CD14-positive monocyte (primary cell): Measurements from ENCODE around the gene NAPB. TPM values are rescaled to one million over a fixed set of nuclear protein-coding genes. Genes with fewer than 3 reads are reported as not detected.

Experiments
- DNase-seq, 3 donors: peaks; one replicate each; pipeline ENCODE4 v3.0.0-alpha.2; 2011 to 2022
- H2AFZ ChIP-seq: 2 replicates; pipeline ENCODE4 v1.6.0; 2012; ENCODE audit warnings: mild to moderate bottlenecking, low read depth, low read length, inconsistent platforms; ENCODE audit not compliant: insufficient read depth, poor library complexity, severe bottlenecking
- H3K27ac ChIP-seq, 2 donors: 1 replicate in 1 of 2; 2 replicates in 1 of 2; pipeline ENCODE4 v1.5.1; 2012 to 2013; ENCODE audit warnings: low read length in 2 of 2, control low read depth in 1 of 2, inconsistent platforms in 1 of 2, low read depth in 1 of 2, mild to moderate bottlenecking in 1 of 2
- H3K27me3 ChIP-seq, 2 donors: one replicate each; pipeline versions ENCODE4 v1.6.0 to v1.6.1; 2011 to 2013; ENCODE audit warnings: low read length in 2 of 2; ENCODE audit not compliant: control insufficient read depth in 2 of 2, insufficient read depth in 2 of 2
- H3K36me3 ChIP-seq, 2 donors: replicated peaks in 1 of 2; 1 replicate in 1 of 2; 2 replicates in 1 of 2; pipeline versions ENCODE4 v1.5.1 to v1.6.1; 2012 to 2013; ENCODE audit warnings: low read length in 2 of 2, control low read depth in 1 of 2, inconsistent platforms in 1 of 2, mild to moderate bottlenecking in 1 of 2; ENCODE audit not compliant: insufficient read depth in 2 of 2, control insufficient read depth in 1 of 2
- H3K4me1 ChIP-seq, 2 donors: 1 replicate in 1 of 2; 2 replicates in 1 of 2; pipeline versions ENCODE4 v1.5.1 to v1.6.1; 2012 to 2013; ENCODE audit warnings: low read length in 2 of 2, control low read depth in 1 of 2, inconsistent platforms in 1 of 2, mild to moderate bottlenecking in 1 of 2, moderate library complexity in 1 of 2; ENCODE audit not compliant: insufficient read depth in 2 of 2, control insufficient read depth in 1 of 2
- H3K4me2 ChIP-seq: replicated peaks from 2 replicates; pipeline ENCODE3; 2012; ENCODE audit warnings: low read length, moderate library complexity, mild to moderate bottlenecking; ENCODE audit not compliant: poor library complexity, severe bottlenecking; ENCODE audit errors: extremely low read depth
- H3K4me3 ChIP-seq, 3 experiments: fragments of 200-600 bp in 1 of 3; sonication (generic) in 1 of 3; replicated peaks in 1 of 3; 1 replicate in 2 of 3; 2 replicates in 1 of 3; pipeline ENCODE4 v1.5.1; 2011 to 2013; ENCODE audit warnings: low read length in 3 of 3, mild to moderate bottlenecking in 3 of 3, control low read depth in 2 of 3, low read depth in 2 of 3, inconsistent platforms in 1 of 3, moderate library complexity in 1 of 3
- H3K79me2 ChIP-seq: 2 replicates; pipeline ENCODE4 v1.6.0; 2012; ENCODE audit warnings: mild to moderate bottlenecking, control low read depth, inconsistent platforms, low read length, moderate library complexity; ENCODE audit not compliant: insufficient read depth
- H3K9ac ChIP-seq: 2 replicates; pipeline ENCODE4 v1.6.0; 2017; ENCODE audit warnings: low read length, mild to moderate bottlenecking; ENCODE audit not compliant: insufficient read depth, poor library complexity, severe bottlenecking
- H3K9me3 ChIP-seq, 2 donors: replicated peaks in 1 of 2; 1 replicate in 1 of 2; 2 replicates in 1 of 2; pipeline versions ENCODE4 v1.5.1 to v1.6.1; 2012 to 2013; ENCODE audit warnings: low read length in 2 of 2, control low read depth in 1 of 2; ENCODE audit not compliant: control insufficient read depth in 1 of 2, insufficient read depth in 1 of 2
- H4K20me1 ChIP-seq: 2 replicates; pipeline ENCODE4 v1.6.0; 2012; ENCODE audit warnings: mild to moderate bottlenecking, low read length, control low read depth, moderate library complexity; ENCODE audit not compliant: insufficient read depth
- H3K27ac Mint-ChIP-seq, 7 donors: one replicate each; pipeline ENCODE4 v1.8.0; 2020; ENCODE audit warnings: mild to moderate bottlenecking in 7 of 7, mixed read lengths in 7 of 7, moderate library complexity in 6 of 7, inconsistent platforms in 2 of 7
- H3K27me3 Mint-ChIP-seq, 3 donors: one replicate each; pipeline ENCODE4 v1.8.0; 2021 to 2022; ENCODE audit warnings: low read depth in 3 of 3, mild to moderate bottlenecking in 3 of 3, mixed read lengths in 3 of 3, moderate library complexity in 3 of 3, inconsistent platforms in 1 of 3
- H3K36me3 Mint-ChIP-seq, 2 donors: one replicate each; pipeline ENCODE4 v1.8.0; 2020; ENCODE audit warnings: mixed read lengths in 2 of 2, inconsistent platforms in 1 of 2, mild to moderate bottlenecking in 1 of 2
- H3K4me1 Mint-ChIP-seq: one replicate; pipeline ENCODE4 v1.8.0; 2020; ENCODE audit warnings: mild to moderate bottlenecking, mixed read lengths
- H3K4me3 Mint-ChIP-seq, 2 donors: one replicate each; pipeline ENCODE4 v1.8.0; 2020; ENCODE audit warnings: mild to moderate bottlenecking in 2 of 2, mixed read lengths in 2 of 2, moderate library complexity in 1 of 2
- H3K9me3 Mint-ChIP-seq, 7 donors: one replicate each; pipeline ENCODE4 v1.8.0; 2020 to 2022; ENCODE audit warnings: mixed read lengths in 7 of 7, mild to moderate bottlenecking in 6 of 7, moderate library complexity in 6 of 7, inconsistent platforms in 2 of 7
- WGBS: methylation state at CpG from one replicate; pipeline ENCODE4 v1.1.5; 2013; ENCODE audit warnings: missing lambda C conversion rate; ENCODE audit not compliant: insufficient coverage; 5-methylcytosine and 5-hydroxymethylcytosine counted together
- intact Hi-C, 2 donors: fragments of 100-400 bp; cut with micrococcal nuclease; formaldehyde crosslinking; loops; one replicate each; pipeline versions ENCODE4 v1.15.0 to v1.15.1; 2023
- polyA plus RNA-seq, 3 donors: library from polyadenylated mRNA; depleted of rRNA in 1 of 3; unstranded in 2 of 3; stranded (reverse) in 1 of 3; fragments of 300-500 nt in 2 of 3; fragments of >200 nt in 1 of 3; fragmentation: Illumina TruSeq in 2 of 3; gene quantifications; 1 replicate in 2 of 3; 2 replicates in 1 of 3; pipeline ENCODE4 v1.2.3, GENCODE V29; 2012 to 2021
- TF ChIP-seq, protein P1 (sequence below): fragments of 200-600 bp; IDR thresholded peaks from one replicate; pipeline ENCODE4 v1.8.0; 2022; ENCODE audit warnings: antibody characterized with exemption, mild to moderate bottlenecking

The NAPB gene
- polyA plus RNA-seq, 3 donors: 2.4 to 6.3 (median 2.6) TPM

DNA sequence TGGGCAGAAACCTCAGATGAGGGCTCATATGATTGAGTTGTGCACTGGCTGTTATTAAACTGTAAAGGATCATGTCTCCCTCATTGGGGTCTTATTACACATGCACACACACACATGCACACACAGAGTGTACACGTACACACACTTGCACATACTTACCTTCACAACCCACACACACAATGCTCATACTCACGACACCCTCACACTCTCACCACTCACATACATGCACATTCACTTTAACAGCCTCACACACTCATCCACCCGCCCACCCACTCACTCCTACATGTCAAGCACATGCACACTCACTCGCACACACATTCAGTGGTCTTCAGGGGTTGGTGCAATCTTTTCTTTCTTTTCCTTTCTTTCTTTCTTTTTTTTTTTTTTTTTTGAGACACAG, 23.6 kb upstream of the NAPB start:
- peak overlapping the region in 1 of 7 donors; percentile 7 for H3K27ac Mint-ChIP-seq
- Histone ChIP-seq H3K4me2 (no peak overlapping the region), H3K9me3 (no peaks in the 10 kb centered on the region), H3K27ac (no peak overlapping the region), H3K4me1 (peaks cover 0 to 5% of the 10 kb centered on the region in 2 donors), H4K20me1 (no peaks in the 10 kb centered on the region), H3K9ac (no peak overlapping the region), H3K27me3 (no peaks in the 10 kb centered on the region), H3K36me3 (no peaks in the 10 kb centered on the region), H3K79me2 (no peaks in the 10 kb centered on the region), H2AFZ (no peak overlapping the region), H3K4me3 (no peak overlapping the region)
- peaks cover 8% of the 10 kb centered on the region for H3K4me1 Mint-ChIP-seq
- H3K9me3 Mint-ChIP-seq: no peaks in the 10 kb centered on the region
- 96% methylated on average over 2 of the region's 4 CpGs for WGBS
- TF ChIP-seq, protein P1, sequence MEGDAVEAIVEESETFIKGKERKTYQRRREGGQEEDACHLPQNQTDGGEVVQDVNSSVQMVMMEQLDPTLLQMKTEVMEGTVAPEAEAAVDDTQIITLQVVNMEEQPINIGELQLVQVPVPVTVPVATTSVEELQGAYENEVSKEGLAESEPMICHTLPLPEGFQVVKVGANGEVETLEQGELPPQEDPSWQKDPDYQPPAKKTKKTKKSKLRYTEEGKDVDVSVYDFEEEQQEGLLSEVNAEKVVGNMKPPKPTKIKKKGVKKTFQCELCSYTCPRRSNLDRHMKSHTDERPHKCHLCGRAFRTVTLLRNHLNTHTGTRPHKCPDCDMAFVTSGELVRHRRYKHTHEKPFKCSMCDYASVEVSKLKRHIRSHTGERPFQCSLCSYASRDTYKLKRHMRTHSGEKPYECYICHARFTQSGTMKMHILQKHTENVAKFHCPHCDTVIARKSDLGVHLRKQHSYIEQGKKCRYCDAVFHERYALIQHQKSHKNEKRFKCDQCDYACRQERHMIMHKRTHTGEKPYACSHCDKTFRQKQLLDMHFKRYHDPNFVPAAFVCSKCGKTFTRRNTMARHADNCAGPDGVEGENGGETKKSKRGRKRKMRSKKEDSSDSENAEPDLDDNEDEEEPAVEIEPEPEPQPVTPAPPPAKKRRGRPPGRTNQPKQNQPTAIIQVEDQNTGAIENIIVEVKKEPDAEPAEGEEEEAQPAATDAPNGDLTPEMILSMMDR: no peak
- DNase-seq: no peak
- H3K36me3 Mint-ChIP-seq: no peaks in the 10 kb centered on the region
- H3K4me3 Mint-ChIP-seq: no peak overlapping the region
- intact Hi-C loops: no loop called here
- peaks cover 2 to 10% (median 7%) of the 10 kb centered on the region in 3 donors for H3K27me3 Mint-ChIP-seq

DNA sequence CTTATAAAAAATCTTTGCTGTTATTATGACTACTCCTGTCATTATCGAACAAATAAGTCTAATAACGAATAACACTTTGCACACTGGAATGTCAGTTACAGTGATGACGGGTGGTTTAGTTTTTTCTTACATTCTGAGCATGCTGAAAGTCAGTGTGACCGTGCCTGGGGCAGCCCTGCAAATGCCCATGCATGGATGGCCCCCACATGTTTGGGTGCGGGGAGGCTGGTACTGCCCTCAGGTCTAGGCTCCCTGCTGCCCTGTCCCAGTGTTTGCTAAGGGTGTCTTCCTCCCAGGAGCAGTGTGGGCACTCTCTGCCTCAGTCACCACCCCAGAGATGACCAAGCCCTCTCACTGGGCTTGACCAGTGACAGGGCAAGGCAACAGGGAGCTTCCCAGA, 21.1 kb upstream of the NAPB start:
- H2AFZ ChIP-seq: no peak overlapping the region
- Mint-ChIP-seq H3K9me3 (no peaks in the 10 kb centered on the region), H3K27me3 (peaks cover 2 to 10% (median 8%) of the 10 kb centered on the region in 3 donors), H3K4me3 (no peak overlapping the region), H3K4me1 (no peaks in the 10 kb centered on the region), H3K36me3 (no peaks in the 10 kb centered on the region), H3K27ac (no peak overlapping the region)
- DNase-seq: no peak
- 100% methylated on average over 2 of the region's 5 CpGs for WGBS
- no peak overlapping the region for H3K4me2 ChIP-seq
- no peaks in the 10 kb centered on the region for H3K79me2 ChIP-seq
- intact Hi-C loops: loop anchor here in 1 of 2 donors (2.0 kb wide), 1 partner anchor 164 kb away; no protein-coding TSS in a partner anchor
- no peaks in the 10 kb centered on the region for H3K27me3 ChIP-seq
- H4K20me1 ChIP-seq: no peaks in the 10 kb centered on the region
- no peak overlapping the region for H3K4me3 ChIP-seq
- no peaks in the 10 kb centered on the region for H3K9me3 ChIP-seq
- H3K4me1 ChIP-seq: no peaks in the 10 kb centered on the region
- H3K27ac ChIP-seq: no peak overlapping the region
- no peaks in the 10 kb centered on the region for H3K36me3 ChIP-seq
- TF ChIP-seq, protein P1: no peak
- H3K9ac ChIP-seq: no peak overlapping the region
